Measurements from ENCODE around the gene ETF1.
A peak's percentile ranks its signal among the peaks of the same experiment; 100 is the strongest.
"Not testable (repeated sequence)": the region's sequence is repeated elsewhere in the genome, so short reads cannot be mapped to it uniquely, and the experiment has no call there.

ETF1 gene

DNA sequence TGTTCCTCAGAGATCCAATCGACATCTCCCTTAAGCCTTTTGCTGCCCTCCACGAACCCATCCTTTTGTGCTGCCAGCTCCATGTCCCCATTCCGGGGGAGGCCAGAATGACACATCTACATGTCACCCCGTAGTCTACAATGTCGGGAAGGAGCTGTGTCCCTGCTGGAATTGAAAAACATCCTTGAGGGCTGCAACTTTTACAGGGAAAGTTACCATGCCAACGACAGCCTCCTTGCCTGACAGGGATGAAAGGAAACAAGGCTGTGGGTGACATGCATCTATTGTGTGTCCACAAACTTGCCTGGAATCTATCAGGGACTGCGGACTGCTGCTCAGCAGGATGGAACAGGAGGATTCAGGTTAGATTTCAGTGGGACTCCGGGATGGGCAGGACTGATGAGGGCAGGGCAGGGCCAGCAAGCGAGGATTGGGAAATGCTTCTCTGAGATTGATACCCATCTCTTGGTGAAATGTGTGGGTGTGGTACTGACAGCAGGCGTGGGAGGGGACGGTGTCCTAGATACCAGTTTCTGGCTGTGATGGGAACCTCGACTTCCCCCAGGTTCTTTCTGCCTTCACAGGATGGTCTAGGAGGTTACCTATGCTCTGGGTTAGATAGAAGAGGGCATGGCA is 52.3 kb downstream of the ETF1 start:
- DNase-seq (ENCODE audit: low read depth) = no peak

DNA sequence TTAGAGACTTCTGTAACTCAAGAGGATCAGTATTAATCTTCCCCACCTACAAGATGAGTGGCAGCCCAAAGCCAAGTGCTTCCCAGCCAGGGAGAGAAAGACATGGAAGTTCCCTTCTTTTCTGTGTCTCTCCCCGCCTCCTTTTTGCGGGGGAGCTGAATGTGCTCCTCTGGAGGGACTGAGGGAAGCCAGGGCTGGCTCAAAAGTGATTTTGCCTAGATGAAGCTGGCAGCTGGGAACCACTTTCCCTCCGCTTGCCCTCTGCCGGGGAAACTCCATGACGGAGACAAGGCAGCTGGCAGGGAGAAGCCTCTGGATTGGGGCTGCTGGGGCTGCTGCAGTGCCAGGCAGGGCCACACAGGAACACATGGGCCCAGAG is 53.4 kb downstream of the ETF1 start:
- DNase-seq (ENCODE audit: low read depth) = no peak

DNA sequence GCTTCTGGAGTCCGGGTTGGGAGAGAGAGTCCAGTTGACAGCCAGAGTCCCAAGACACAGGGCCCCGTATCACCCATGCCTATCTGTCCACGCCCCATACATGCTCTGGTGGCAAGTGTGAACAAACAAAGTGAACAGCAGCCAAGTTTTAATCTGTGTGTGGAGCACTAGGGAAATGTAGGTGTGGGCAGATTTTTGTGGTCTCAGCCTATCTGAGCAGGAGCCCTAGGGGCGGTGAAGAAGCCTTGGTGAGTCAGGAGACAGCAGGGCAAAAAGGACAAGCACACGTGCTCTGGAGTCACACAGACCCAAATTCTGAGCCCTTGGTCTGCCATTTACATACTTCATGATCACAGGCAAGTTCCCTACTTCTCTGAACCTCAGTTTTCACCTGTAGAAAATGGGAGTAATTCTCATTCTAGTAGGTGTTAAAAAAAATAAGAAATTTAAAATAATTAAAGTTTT is 54.5 kb downstream of the ETF1 start:
- DNase-seq (ENCODE audit: low read depth) = peak; percentile 70

DNA sequence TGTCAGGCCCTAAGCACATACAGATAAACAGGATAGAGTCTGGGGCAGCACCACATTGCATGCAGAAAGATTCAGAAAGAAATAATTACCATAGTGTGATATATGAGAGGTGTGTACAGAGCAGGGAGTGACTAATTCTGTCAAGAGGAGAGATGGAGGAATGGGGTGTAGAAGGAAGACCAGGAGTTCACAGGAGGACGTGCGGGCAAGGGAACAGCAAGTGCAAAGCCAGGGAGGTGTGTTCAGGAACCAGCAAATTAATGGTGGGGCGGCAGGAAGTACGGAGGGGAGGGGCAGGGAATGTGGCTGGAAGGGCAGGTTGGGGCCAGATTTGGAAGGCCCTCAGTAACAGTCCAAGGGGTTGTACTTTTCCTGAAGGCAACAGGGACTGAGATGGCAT is 60.4 kb downstream of the ETF1 start:
- no peak for DNase-seq (ENCODE audit: low read depth)

DNA sequence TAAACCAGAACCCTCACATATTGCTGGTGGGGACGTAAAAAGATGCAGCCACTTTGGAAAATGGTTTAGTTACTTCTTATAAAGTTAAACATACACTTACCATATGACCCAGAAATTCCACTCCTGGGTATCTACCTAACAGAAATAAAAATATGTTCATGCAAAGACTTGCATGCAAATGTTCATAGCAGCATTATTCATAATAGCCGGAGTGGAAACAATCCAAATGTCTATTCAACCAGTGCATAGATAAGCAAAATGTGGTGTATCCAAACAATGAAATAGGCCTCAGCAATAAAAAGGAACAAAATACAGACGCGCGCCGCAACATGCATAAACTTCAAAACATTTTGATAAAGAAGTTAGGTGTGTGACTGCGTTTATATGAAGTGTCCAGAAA is 66.1 kb downstream of the ETF1 start:
- no peak for DNase-seq (ENCODE audit: low read depth)

DNA sequence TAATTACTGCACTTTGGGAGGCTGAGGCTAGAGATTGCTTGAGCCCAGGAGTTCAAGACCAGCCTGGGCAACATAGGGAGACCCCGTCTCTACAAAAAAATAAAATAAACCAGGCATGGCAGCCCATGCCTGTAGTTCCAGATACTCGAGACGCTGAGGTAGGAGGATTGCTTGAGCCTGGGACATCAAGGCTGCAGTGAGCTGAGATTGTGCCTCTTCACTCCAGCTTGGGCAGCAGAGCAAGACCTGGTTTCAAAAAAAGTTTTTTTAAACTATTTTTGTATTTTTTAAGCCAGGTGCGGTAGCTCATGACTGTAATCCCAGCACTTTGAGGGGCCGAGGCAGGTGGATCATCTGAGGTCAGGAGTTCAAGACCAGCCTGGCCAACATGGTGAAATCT is 69.9 kb downstream of the ETF1 start:
- DNase-seq (ENCODE audit: low read depth) = not testable (repeated sequence)

DNA sequence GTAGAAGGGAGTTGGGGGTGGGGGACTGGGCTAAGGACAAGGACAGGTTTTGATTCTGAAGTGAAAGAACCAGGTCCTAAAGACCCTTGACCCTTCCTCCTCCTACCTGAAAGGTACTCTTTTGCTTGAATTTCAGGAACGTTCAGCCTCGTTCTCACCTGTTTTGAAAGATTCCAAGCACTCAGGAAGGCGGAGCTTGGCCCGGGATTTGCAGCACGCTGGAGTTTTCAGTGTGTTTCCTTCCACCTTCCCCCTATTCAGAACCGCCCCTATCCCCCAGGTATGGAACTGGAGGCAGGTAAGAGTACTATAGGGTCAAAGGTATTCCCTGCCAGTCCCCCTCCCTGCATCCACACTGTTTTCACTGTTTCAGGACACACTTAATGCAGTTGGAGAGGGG is 70.7 kb downstream of the ETF1 start:
- no peak for DNase-seq (ENCODE audit: low read depth)

DNA sequence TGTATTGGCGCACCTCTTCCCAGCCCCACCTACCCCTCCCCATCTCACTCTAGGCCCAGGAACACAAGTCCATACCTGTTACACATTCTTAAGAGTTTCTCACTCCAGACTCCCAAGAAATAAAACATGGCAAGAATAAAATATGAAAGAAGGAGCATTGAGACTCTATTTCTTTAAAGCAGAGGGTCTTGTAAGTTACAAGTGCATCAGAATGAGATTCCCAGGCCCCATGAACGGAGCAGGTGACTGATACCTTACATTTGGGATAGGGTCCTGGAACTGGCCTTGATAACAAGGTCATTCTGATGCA is 72.0 kb downstream of the ETF1 start:
- no peak for DNase-seq (ENCODE audit: low read depth)

DNA sequence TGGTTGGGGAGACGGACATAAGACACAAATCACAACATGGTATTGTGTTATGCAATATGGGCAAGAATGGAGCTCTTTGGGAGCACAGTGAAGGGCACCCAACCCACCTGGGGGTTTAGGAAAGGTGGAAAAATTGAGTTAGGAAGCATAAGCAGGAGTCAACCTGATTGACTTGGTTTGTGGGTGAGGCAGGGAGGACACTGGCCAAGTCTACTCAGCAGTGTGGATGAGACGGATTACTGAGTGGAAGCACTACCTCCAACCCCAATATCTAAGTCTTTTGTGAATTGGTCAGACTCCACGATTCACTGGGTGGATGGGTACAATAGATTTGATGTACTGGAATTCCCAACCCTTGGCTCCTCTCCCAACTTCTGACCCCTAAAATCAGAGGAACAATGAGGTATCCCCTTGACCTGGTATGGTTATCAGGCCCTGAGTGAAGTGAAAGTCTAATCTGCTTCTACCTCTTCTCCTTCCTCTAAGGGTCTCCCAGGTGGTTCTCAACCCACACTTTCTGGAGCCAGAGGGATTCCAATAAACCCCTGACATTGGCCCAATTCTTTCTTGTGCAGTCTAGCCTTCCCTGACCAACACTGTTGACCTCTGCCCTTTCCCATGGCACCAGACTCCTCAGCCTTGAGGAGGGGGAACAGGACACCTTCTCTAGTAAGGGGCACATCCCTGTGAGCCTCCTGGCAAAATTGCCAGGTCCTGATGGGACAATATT is 72.5 kb downstream of the ETF1 start:
- peak; percentile 39 for DNase-seq (ENCODE audit: low read depth)

DNA sequence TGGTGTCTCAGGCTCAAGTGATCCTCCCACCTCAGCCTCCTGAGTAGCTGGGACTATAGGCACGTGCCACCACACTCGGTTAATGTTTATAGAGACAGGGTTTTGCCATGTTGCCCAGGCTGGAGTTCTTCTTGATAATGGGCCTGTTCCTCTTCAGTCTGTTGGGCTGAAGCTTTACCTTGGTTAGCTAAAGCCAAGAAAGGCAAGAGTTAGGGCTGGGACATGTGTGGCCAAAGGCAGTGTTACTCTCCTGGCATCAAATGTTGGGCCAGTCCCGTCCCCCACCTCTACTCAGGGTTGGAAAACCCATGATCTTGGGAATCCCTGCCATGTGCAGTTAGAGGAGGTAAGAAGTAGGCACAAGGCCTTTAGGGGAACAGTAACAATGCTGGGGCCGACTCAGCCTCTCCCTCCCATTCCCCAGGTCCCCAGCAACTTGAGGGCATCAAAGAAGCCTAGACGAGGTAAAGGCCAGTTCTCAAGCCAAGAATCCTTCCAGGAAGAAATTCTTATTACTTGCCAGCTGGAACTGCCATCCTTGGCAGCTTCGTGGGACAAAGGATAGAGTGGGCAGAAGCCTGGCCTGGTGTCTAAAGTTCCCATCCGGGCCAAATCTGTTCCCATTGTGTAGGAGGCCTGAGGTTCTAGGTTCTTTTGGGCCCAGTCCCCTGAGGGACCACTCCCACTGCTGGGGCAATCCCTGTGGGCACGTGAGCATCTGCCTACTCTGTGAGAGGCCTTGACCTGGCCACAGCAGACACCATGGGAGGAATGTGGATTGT is 73.3 kb downstream of the ETF1 start:
- DNase-seq (ENCODE audit: low read depth) = peak; percentile 52

DNA sequence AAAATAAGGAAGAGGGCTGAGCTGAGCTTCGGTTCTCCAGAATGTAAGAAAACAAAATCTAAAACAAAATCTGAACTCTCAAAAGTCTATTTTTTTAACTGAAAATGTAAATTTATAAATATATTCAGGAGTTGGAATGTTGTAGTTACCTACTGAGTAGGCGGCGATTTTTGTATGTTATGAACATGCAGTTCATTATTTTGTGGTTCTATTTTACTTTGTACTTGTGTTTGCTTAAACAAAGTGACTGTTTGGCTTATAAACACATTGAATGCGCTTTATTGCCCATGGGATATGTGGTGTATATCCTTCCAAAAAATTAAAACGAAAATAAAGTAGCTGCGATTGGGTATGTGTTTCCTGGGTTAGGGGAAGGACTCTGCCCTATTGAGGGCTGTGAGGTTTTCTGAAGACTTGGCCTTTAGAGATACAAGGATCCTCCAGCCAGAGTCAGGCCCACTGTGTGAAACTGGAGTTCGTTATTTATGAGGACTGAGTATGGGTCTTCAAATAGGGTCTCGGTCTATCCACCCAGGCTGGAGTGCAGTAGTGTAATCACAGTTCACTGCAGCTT is 74.0 kb downstream of the ETF1 start:
- no peak for DNase-seq (ENCODE audit: low read depth)

DNA sequence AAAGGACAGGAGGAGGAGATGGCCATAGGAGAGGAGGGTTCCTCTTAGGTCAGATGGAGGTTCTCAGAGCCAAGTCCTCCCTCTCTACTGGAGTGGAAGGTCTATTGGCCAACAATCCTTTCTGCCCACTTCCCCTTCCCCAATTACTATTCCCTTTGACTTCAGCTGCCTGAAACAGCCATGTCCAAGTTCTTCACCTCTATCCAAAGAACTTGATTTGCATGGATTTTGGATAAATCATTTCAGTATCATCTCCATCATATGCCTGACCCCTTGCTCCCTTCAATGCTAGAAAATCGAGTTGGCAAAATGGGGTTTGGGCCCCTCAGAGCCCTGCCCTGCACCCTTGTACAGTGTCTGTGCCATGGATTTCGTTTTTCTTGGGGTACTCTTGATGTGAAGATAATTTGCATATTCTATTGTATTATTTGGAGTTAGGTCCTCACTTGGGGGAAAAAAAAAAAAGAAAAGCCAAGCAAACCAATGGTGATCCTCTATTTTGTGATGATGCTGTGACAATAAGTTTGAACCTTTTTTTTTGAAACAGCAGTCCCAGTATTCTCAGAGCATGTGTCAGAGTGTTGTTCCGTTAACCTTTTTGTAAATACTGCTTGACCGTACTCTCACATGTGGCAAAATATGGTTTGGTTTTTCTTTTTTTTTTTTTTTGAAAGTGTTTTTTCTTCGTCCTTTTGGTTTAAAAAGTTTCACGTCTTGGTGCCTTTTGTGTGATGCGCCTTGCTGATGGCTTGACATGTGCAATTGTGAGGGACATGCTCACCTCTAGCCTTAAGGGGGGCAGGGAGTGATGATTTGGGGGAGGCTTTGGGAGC is 74.7 kb downstream of the ETF1 start:
- peak; percentile 14 for DNase-seq (ENCODE audit: low read depth)

DNA sequence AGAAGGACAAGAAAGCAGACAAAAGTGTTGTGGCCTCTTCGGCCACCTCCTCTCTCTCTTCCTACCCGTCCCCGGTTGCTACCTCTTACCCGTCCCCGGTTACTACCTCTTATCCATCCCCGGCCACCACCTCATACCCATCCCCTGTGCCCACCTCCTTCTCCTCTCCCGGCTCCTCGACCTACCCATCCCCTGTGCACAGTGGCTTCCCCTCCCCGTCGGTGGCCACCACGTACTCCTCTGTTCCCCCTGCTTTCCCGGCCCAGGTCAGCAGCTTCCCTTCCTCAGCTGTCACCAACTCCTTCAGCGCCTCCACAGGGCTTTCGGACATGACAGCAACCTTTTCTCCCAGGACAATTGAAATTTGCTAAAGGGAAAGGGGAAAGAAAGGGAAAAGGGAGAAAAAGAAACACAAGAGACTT is 75.3 kb downstream of the ETF1 start:
- DNase-seq (ENCODE audit: low read depth) = peak; percentile 21

DNA sequence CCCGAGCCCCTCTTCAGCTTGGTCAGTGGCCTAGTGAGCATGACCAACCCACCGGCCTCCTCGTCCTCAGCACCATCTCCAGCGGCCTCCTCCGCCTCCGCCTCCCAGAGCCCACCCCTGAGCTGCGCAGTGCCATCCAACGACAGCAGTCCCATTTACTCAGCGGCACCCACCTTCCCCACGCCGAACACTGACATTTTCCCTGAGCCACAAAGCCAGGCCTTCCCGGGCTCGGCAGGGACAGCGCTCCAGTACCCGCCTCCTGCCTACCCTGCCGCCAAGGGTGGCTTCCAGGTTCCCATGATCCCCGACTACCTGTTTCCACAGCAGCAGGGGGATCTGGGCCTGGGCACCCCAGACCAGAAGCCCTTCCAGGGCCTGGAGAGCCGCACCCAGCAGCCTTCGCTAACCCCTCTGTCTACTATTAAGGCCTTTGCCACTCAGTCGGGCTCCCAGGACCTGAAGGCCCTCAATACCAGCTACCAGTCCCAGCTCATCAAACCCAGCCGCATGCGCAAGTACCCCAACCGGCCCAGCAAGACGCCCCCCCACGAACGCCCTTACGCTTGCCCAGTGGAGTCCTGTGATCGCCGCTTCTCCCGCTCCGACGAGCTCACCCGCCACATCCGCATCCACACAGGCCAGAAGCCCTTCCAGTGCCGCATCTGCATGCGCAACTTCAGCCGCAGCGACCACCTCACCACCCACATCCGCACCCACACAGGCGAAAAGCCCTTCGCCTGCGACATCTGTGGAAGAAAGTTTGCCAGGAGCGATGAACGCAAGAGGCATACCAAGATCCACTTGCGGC is 75.9 kb downstream of the ETF1 start:
- DNase-seq (ENCODE audit: low read depth) = peak; percentile 30

DNA sequence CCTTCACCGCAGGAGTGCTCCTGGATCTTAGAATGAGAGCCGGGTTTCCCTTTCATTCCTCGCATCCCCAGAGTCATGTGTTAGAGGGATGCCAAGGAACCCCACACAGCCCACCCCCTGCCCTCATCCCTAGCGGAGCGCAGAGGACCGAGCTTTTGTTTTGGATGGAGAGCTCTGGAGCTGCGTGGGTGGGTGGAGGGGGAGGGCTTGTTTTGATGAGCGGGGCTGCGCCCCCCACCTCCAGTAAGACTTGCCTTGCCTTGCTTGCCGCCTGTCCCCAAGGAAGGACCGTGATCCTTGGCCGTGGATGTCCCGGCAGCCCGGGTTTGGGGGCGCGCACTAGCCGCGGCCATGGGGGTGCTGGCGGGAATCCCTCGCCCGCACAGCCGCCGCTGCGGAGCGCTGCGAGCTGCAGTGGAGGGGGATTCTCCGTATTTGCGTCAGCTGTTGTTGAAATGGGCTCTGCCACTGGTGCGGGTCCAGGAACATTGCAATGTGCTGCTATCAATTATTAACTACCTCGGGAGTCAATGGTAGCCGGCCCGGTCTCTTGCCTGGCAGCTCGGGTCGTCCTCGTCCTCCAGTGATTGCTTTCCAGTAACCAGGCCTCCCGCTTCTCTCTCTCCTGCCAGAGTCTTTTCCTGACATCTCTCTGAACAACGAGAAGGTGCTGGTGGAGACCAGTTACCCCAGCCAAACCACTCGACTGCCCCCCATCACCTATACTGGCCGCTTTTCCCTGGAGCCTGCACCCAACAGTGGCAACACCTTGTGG is 76.7 kb downstream of the ETF1 start:
- DNase-seq (ENCODE audit: low read depth) = no peak

DNA sequence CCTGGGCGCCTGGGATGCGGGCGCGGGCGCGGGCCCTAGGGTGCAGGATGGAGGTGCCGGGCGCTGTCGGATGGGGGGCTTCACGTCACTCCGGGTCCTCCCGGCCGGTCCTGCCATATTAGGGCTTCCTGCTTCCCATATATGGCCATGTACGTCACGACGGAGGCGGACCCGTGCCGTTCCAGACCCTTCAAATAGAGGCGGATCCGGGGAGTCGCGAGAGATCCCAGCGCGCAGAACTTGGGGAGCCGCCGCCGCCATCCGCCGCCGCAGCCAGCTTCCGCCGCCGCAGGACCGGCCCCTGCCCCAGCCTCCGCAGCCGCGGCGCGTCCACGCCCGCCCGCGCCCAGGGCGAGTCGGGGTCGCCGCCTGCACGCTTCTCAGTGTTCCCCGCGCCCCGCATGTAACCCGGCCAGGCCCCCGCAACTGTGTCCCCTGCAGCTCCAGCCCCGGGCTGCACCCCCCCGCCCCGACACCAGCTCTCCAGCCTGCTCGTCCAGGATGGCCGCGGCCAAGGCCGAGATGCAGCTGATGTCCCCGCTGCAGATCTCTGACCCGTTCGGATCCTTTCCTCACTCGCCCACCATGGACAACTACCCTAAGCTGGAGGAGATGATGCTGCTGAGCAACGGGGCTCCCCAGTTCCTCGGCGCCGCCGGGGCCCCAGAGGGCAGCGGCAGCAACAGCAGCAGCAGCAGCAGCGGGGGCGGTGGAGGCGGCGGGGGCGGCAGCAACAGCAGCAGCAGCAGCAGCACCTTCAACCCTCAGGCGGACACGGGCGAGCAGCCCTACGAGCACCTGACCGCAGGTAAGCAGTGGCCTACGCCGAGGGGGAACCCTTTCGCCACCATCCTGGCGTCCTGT is 77.5 kb downstream of the ETF1 start, which contains the start of gene EGR1:
Gene EGR1 (plus strand): TSS at position 219 of the 864 bp plus-strand sequence. CDS start 283 bp downstream, at position 502.
- DNase-seq (ENCODE audit: low read depth) = peak; percentile 95

DNA sequence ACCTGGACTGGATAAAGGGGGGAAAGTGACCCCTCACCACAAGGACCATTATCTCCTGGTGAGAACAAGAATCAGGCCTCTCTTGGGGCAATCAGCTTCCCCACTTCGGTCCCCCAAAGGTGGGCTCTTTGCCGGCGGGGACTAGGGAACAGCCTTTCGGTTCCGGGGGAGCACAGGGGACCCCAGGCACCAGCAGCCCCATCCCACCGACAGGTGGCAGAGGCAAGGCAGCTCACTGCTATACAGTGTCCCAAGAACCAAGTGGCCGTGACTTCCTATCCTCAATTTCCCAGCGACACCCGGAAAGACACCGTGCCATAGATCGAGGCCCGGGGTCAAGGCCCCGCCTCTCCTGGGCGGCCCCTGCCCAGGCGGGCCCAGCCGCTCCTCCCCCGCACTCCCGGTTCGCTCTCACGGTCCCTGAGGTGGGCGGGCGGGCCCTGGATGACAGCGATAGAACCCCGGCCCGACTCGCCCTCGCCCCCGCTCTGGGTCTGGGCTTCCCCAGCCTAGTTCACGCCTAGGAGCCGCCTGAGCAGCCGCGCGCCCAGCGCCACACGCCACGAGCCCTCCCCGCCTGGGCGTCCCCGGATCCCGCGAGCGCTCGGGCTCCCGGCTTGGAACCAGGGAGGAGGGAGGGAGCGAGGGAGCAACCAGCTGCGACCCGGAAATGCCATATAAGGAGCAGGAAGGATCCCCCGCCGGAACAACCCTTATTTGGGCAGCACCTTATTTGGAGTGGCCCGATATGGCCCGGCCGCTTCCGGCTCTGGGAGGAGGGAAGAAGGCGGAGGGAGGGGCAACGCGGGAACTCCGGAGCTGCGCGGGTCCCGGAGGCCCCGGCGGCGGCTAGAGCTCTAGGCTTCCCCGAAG is 78.4 kb downstream of the ETF1 start:
- peak; percentile 99 for DNase-seq (ENCODE audit: low read depth)

DNA sequence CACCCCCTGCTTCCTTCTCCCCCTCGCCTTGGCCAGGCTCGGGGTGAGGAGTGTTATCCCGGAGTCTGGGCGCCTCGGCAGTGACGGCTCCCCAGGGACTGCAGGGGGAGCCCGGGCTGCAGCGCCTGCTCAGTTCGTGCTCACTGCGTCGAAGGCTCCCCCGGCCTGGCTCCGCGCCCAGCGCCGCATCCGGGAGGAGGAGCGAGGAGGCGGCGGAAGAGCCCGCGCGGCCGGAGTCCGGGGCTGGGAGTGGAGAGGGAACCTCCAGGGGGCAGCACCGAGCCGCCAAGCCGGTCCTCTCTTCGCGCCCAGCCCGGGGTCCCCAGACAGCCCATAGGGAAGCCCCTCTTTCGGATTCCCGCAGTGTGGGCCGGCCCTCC is 79.0 kb downstream of the ETF1 start:
- DNase-seq (ENCODE audit: low read depth) = peak; percentile 96

Measured in EH (cell line).